GM18519 (cell line): Measurements from ENCODE around the gene SDK1.

Source experiments
- ATAC-seq: cut with Tn5 transposase; IDR thresholded peaks from one replicate; pipeline ENCODE4 v1.9.1; 2021; ENCODE audit warnings: mild to moderate bottlenecking, moderate library complexity; ENCODE audit not compliant: unreplicated experiment, low FRiP score

Gene SDK1

DNA sequence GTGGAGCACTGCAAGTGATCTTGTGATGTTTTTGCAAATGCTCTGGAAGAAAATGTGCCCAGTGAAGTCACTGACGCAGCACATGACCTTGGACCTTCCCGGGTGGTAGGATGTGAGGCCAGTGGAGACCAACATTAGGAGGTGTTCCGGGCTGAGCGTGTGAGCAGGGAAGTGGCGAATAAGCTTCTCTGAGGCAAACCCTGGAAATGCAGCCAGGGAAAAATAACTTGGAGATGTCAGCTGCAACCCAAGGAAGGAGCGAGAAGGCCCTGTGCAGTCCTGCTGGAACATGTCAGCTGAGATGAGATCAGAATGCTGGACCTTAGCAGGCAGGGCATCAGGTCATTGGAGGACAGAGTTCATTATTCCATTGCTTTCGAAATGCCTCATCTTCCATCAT is 18.6 kb upstream of the SDK1 start:
- no peak for ATAC-seq

DNA sequence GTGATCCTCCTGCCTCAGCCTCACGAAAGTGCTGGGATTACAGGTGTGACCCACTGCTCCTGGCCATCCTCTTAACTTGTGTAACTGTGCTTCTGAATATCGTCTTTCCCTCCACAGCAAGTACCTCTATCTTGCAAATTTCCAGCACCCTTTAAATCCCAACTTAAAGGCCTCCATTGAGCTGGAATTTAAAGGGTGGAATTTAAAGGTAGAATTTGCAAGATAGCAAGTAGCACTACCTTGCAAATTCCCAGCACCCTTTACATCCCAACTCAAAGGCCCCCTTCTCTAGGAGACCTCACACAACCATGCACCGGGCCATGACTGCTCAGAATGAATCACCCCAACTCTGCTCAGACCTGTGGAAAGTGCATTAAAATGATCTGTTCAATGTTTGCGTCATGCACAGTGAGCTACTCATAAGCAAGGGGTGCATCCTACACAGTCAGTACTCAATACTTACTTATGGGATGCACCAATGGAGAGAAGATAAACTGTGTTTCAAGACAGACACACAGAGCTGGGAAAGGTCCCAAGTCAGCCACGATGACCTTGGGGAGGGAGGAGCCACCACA is 17.8 kb upstream of the SDK1 start:
- ATAC-seq: no peak

DNA sequence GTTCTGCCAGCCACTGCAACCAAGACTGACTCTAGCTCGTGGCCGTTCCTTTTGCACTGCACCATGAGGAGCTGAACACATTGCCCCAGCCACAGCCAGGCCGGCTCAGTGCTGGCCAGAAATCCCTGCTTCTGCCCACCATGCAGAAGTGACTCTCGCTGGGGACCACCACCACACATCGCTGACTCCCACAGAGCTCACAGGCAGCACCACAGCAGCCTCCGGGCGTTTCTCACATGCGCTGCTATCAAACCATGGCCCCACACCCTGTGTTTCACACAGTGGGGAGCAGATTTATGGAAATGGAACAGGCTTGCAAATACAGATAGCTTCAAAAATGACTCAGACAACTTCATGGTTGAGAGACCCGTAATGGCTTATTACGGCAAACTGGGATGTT is 15.4 kb upstream of the SDK1 start:
- ATAC-seq: no peak

GRCh38 chr7:3289996-3290395 is 11.1 kb upstream of the SDK1 start:
- no peak for ATAC-seq

- ATAC-seq: no peak
Observed at GRCh38 chr7:3292694-3293093, 8.4 kb upstream of the SDK1 start.

DNA sequence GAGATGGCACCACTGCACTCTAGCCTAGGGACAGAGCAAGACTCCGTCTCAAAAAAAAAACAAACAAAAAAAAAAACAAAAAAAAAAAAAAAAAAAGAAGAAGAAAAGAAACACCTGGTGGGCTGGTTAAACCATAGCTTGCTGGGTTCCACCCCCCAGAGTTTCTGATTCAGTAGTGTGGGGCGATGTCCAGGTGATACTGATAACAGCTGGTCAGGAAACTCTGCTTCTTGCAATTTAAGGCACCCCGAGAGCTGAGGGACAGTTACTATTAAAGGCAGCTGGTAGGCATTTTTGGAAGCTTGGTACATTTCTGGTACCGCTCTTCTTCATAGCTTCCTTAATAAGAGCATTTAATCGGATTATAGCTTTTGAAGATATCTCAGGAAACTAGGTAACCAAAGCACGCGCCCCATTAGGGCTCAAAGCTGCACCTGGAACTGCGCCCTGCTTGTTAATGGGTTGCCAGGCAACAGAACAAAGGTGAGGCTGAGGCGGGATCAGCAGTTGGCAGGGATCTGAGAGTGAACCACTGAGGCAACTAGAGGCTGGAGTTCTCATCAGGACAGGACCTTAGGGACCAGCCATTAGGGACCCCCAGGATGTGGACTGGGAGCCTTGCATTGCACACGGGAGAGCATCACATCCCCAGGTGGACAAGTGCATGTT is 6.5 kb upstream of the SDK1 start:
- no peak for ATAC-seq

- no peak for ATAC-seq
Observed at GRCh38 chr7:3297105-3297819, 3.8 kb upstream of the SDK1 start.

- no peak for ATAC-seq
Observed at GRCh38 chr7:3300221-3300650, 816 bp upstream of the SDK1 start.

GRCh38 chr7:3301449-3301731 is 338 bp downstream of the SDK1 start:
- ATAC-seq: no peak

- ATAC-seq: no peak
Observed at GRCh38 chr7:3301831-3302618, 973 bp downstream of the SDK1 start.

GRCh38 chr7:3302681-3303320 is 1.7 kb downstream of the SDK1 start:
- no peak for ATAC-seq

DNA sequence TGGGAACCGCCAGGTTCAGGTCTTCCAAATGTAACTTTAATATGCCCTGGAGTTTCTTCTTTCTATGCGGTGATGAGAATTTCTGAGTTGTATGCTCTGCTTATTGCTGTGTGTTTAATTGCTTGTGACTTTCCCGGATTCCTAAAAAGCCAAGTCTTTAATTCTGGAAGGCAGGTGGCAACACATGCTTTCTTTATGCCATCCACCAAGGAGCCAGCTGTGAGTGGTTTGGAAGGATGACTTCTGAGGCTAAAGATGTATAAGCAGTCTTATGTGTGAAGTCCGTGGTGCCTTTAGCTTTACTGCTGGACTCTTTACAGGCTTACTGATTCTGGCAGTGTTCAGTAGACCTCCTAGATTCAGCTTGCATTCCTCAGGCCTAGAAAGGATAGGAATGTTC is 3.1 kb downstream of the SDK1 start:
- ATAC-seq: no peak

GRCh38 chr7:3307435-3307834 is 6.4 kb downstream of the SDK1 start:
- no peak for ATAC-seq

DNA sequence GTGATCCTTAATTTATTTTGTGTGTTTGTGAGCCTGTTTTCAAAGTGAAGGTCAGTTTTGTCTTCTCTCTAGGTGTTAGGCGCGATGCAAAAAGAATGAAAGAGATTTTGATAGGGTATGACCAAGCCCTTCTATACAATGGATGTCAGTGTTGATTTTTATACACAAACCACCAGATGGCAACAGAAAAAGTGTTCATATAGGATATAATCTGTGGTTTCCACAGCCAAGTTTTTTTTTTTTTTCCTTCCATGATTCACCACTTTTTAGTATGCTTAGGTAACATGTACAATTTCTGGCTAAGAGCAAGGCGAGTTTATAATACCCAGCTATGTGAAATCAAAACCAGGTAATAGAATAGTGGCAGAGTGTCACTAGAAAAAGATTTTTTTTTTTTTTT is 8.1 kb downstream of the SDK1 start:
- ATAC-seq: no peak

- ATAC-seq: no peak
Observed at GRCh38 chr7:3309956-3310355, 8.9 kb downstream of the SDK1 start.

GRCh38 chr7:3310884-3311283 is 9.8 kb downstream of the SDK1 start:
- ATAC-seq: no peak

- no peak for ATAC-seq
Observed at GRCh38 chr7:3312583-3312982, 11.5 kb downstream of the SDK1 start.

DNA sequence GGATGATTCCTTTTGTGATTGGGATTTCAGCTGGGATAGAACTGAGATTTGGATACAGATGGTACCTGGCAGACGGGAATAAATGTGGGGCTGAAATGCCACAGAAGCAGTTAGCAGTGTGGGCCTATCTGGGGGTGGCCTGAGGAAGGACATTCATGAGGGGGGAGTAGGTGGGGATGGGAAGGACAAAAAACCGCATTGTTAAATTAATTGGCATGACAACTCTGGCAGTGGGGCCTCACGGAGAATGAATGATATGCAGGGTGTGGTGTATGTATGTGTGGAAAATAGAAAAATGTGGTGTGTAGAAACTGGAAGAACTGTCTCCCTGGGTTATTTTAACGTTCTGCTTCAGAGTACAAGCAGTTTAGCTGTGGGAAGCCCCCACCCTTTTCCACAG is 17.8 kb downstream of the SDK1 start:
- no peak for ATAC-seq

DNA sequence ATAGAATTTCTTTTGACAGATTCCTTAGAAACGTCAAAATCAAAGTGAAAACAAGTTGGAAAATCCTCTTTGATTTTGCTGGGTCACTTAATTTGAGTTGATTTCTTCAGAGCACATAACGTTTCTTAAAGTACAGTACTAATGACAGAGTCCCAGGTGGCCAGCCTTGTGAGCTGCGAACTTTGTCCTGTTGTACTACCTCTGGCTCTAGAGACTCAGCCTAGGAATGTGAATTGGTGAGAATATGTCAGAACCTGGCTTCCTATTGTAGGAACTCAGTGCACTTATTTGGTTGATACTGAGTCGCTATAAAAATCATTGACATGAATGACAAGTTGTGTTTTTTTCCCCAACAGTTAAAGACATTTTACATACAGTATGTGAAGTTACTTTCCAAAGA is 20.2 kb downstream of the SDK1 start:
- ATAC-seq: no peak

DNA sequence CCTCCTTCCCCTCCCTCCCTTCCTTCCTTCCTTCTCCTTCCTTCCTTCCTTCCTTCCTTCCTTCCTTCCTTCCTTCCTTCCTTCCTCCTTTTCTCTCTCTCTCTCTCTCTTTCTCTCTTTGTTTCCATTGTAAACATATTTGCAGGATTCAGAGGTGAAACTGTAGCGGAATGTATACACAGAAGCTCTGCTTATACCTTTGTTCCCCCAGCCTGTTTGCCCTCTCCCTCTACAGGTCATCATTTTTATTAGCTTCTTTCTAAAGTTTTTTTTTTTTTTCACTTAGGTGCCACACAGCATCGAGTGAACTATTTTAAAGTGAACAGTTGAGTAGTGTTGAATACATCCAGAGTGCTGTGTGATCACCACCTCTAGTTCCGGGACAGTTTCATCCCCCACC is 20.7 kb downstream of the SDK1 start:
- no peak for ATAC-seq

- no peak for ATAC-seq
Observed at GRCh38 chr7:3326246-3326645, 25.2 kb downstream of the SDK1 start.
